ENCODE results near the gene OR6V1.

The OR6V1 gene

GRCh38 chr7:143040209-143040715 is 11.9 kb upstream of the OR6V1 start:
- no peak for DNase-seq (ENCODE audit: low spot score)
- in situ Hi-C loops (cut with MboI; ENCODE audit: low sequenced_read_pairs, unreplicated experiment): no loop called here
- TF ChIP-seq CTCF (IDR thresholded peaks at IDR 0.05; ENCODE audit: borderline replicate concordance, control extremely low read depth, extremely low read depth, insufficient read depth, missing control alignments): no peak

GRCh38 chr7:143041346-143041745 is 10.8 kb upstream of the OR6V1 start:
- in situ Hi-C loops (cut with MboI; ENCODE audit: low sequenced_read_pairs, unreplicated experiment): no loop called here
- no peak for TF ChIP-seq CTCF (IDR thresholded peaks at IDR 0.05; ENCODE audit: borderline replicate concordance, control extremely low read depth, extremely low read depth, insufficient read depth, missing control alignments)

GRCh38 chr7:143042159-143042789 is 9.9 kb upstream of the OR6V1 start:
- no peak for TF ChIP-seq CTCF (IDR thresholded peaks at IDR 0.05; ENCODE audit: borderline replicate concordance, control extremely low read depth, extremely low read depth, insufficient read depth, missing control alignments)
- no peak for DNase-seq (ENCODE audit: low spot score)
- in situ Hi-C loops (cut with MboI; ENCODE audit: low sequenced_read_pairs, unreplicated experiment): no loop called here

More at GRCh38 chr7:143041346-143041745, 10.8 kb upstream of the OR6V1 start:
- no peak for DNase-seq (ENCODE audit: low spot score)

GRCh38 chr7:143042790-143043271 is 9.3 kb upstream of the OR6V1 start:
- DNase-seq (ENCODE audit: low spot score): no peak
- no peak for TF ChIP-seq CTCF (IDR thresholded peaks at IDR 0.05; ENCODE audit: borderline replicate concordance, control extremely low read depth, extremely low read depth, insufficient read depth, missing control alignments)

GRCh38 chr7:143043391-143043790 is 8.8 kb upstream of the OR6V1 start:
- no peak for TF ChIP-seq CTCF (IDR thresholded peaks at IDR 0.05; ENCODE audit: borderline replicate concordance, control extremely low read depth, extremely low read depth, insufficient read depth, missing control alignments)
- no peak for DNase-seq (ENCODE audit: low spot score)
- in situ Hi-C loops (cut with MboI; ENCODE audit: low sequenced_read_pairs, unreplicated experiment): no loop called here

More at GRCh38 chr7:143042790-143043271, 9.3 kb upstream of the OR6V1 start:
- in situ Hi-C loops (cut with MboI; ENCODE audit: low sequenced_read_pairs, unreplicated experiment): no loop called here

GRCh38 chr7:143046426-143046851 is 5.7 kb upstream of the OR6V1 start:
- no peak for DNase-seq (ENCODE audit: low spot score)
- in situ Hi-C loops (cut with MboI; ENCODE audit: low sequenced_read_pairs, unreplicated experiment): no loop called here
- no peak for TF ChIP-seq CTCF (IDR thresholded peaks at IDR 0.05; ENCODE audit: borderline replicate concordance, control extremely low read depth, extremely low read depth, insufficient read depth, missing control alignments)
